AML-193 (cell line): ENCODE data around the gene SDC3.
"Not testable (repeated sequence)": the region's sequence is repeated elsewhere in the genome, so short reads cannot be mapped to it uniquely, and the experiment has no call there.

Experiments used
- DNase-seq, 2 experiments: peaks; one replicate each; lab custom pipeline; 2025; lab: John Stamatoyannopoulos, UW

Gene SDC3

GRCh38 chr1:30908696-30909364 is at the start of gene SDC3:
TSS of gene SDC3 (minus strand) at chr1:30908758. CDS start at chr1:30908586, 172 bp downstream.
- DNase-seq = no peak

DNA sequence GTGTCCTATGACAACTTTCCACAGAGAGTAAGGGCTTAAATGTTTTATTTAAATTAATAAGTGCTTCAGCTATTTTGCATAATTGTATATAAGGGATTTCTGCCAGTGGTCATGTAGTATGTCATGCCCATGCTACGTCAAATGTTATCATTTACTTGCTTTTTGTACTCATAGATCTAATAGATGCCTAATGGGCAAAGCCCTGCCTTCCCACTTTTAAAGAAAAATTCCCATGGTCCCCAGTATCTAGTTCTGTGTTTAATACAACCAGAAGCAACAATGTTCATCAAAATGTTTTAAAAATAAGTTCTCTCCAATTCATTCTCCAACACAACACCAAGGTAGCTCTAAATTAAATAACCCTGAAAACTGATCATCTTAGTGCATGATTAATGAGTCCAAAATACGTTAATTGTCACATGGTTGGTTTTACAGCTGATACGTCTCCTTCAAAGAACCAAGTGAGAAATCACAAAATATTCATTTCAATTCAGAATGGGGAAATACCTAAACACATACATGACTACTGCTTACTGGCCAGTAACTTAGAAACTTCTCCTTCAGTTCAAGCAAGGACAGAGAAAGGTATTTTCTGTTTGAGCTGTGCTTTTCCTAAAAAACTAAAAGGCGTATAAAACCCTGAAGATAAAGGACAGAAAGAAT is 49.1 kb upstream of the SDC3 start:
- DNase-seq = no peak

DNA sequence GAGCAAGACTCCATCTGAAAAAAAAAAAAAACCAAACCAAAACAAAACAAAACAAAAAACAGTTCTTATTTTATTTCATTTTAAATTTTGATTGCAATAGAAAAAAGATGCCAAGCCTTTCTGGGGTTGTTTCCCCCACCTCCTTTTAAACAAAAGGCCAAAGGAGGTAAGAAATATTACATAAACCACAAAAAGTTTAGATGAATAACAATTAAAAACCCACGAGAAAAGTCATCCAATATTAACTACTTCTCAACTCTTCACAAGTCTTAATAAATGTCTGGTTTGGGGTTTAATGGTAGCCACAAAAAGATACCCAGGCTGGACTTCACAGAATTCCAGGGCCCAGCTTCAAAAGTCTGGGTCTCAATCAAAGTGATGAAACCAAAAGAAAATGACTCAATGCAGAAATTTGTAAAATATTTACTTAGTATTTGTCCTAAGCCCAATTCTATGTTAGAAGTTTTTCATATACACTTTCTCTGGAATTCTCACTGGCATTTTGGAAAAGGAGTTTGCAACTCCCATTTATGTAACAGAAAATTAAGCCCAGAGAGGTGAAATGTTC is 47.0 kb upstream of the SDC3 start:
- no peak for DNase-seq

- DNase-seq = no peak
Observed at GRCh38 chr1:30953685-30954084, 45.1 kb upstream of the SDC3 start.

DNA sequence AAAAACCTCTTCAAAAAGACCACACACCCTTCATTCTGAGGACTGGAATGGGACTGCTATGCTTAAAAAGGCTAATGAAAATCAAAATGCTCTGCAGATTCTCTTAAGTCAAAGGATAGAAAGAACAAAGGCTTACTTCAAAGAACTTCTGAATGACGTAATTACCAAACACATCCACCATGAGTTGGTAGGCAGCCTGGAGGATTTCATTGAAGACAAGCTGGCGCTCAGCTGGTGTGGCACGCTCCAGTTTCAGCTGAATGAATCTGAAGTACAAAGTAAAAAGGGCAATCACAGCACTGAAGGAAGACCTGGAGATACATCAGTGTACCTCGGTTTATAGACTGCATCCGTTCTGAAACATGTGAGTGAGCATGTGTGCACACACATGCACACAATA is 43.5 kb upstream of the SDC3 start:
- no peak for DNase-seq

DNA sequence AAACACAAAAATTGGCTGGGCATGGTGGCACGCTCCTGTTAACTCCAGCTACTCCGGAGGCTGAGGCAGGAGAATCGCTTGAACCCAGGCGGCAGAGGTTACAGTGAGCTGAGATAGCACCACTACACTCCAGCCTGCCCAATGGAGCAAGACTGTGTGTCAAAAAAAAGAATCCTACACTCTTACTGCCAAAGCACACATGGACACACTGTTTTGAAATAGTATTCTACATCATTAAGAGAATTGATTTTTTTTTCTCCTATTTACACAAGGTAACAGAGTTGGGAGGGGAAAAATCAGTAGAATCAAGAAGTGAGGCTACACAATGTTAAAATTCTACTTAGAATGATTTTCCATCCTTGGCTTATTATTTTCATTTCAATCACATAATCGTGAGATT is 42.1 kb upstream of the SDC3 start:
- no peak for DNase-seq

DNA sequence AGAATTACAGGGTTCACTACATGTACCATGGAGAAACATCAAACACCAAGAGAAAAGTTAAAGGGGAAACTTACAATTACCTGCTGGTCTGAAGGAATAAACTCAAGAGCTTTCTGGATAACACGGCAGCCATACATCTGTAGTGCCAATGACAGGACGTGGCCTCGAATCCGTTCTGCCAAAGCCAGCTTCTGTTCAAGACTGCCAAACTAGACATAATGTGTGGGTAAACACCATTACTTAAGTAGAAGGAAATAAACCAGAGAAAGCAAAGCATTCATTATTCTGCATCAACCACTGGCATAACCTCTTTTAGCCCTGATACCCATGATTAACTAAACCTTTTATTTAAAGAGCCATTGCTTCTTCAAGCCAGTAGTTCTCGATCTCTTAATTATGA is 41.5 kb upstream of the SDC3 start:
- DNase-seq = no peak

DNA sequence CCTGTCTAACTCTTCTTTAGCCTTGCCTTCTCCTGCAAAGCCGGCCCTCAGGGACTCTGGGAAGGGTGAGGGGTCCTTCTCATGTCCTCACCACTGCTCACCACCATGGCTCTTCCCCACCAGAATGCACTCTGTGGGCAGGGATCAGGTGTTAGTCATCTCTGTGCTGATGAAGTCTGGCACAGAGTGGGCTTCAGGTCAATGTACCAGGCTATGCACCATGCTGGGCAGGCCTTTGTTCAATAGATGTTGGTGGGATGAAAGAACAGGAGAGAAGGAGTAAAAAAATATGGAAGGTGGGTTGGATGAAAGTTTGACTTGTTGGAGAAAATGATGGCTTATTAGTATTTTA is 40.9 kb upstream of the SDC3 start:
- not testable (repeated sequence) for DNase-seq

GRCh38 chr1:30948813-30949486 is 40.4 kb upstream of the SDC3 start:
- not testable (repeated sequence) for DNase-seq

DNA sequence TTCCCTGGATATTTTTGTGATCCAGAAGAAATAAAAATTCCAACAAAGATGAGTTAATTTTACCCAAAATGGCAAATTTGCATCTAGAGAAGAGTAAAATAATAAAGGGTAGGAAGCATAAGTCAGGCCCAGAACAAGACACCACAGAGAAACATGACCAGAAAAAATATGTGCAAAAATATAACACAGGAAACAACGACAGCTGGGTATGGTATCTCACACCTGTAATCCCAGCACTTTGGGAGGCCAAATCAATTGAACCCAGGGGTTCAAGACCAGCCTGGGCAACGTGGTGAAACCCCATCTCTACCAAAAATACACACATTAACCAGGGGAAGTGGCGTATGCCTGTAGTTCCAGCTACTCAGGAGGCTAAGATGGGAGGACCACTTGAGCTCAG is 39.7 kb upstream of the SDC3 start:
- no peak for DNase-seq

DNA sequence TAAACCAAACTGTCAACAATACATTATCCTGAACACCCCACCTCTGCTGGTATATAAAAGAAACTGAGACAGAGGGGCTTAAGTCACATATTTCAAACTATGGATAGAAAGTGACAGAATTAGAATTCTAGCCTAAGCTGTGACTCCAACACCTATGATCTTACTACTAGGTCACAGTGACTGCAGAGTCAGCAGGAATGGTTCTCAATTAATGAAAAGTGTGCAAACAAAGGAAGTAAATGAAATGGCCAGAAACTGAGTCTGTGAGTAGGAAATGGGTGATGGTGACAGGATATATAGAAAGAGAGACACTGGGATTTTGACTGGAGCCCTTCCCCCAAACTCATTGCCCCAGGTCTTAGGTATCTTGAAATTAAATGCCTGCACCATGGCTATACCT is 38.7 kb upstream of the SDC3 start:
- no peak for DNase-seq

DNA sequence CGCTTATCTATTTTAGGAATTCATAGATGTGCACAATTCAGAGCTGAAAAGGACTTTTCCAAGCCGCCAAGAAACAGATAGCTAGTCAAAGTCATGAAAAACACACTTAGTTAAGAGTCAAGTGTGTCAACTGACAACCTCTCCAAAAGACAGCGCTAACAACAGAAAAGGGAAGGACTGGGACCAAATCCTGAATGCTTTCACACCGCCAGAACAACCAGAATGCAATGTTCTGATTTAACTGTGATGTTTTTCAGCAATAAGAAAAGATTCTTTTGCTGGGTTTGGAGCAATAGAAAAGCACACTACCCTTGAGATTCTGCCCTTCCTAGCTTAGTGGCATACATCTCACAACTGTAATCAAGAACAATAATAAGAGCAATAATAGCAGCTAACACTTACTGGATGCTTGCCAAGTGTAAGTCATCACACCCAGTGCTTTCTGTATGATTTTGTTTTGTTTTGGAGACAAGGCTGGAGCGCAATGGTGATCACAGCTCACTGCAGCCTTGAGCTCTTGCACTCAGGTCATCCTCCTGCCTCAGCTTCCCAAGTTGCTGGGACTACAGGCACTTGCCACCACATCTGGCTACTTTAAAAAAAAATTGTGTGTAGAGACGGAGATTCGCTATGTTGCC is 33.9 kb upstream of the SDC3 start:
- no peak for DNase-seq

GRCh38 chr1:30940541-30940940 is 32.0 kb upstream of the SDC3 start:
- DNase-seq = no peak

- no peak for DNase-seq
Observed at GRCh38 chr1:30936541-30937171, 28.1 kb upstream of the SDC3 start.

- not testable (repeated sequence) for DNase-seq
Observed at GRCh38 chr1:30935758-30936157, 27.2 kb upstream of the SDC3 start.

DNA sequence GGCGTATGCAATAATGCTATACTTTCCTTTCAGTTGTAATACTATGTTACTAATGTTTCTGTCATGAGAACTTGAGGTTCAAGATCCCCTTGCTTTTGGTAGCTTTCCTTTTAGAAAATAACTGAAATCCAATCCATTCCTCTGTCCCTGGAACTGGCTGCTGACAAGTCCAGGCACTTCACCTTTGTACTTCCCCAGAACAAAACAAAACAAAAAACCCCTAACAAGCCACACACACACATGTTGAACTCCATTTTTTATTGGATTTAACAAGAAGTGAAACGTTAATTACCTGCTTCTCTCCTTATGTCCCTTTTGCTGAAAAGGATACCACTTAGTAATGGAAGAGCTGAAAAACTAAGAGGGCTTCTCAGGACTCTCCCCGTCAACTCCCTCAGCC is 26.1 kb upstream of the SDC3 start:
- no peak for DNase-seq

GRCh38 chr1:30933874-30934252 is 25.3 kb upstream of the SDC3 start:
- no peak for DNase-seq

- DNase-seq = no peak
Observed at GRCh38 chr1:30930631-30931173, 22.1 kb upstream of the SDC3 start.

GRCh38 chr1:30929944-30930525 is 21.5 kb upstream of the SDC3 start:
- DNase-seq = no peak

DNA sequence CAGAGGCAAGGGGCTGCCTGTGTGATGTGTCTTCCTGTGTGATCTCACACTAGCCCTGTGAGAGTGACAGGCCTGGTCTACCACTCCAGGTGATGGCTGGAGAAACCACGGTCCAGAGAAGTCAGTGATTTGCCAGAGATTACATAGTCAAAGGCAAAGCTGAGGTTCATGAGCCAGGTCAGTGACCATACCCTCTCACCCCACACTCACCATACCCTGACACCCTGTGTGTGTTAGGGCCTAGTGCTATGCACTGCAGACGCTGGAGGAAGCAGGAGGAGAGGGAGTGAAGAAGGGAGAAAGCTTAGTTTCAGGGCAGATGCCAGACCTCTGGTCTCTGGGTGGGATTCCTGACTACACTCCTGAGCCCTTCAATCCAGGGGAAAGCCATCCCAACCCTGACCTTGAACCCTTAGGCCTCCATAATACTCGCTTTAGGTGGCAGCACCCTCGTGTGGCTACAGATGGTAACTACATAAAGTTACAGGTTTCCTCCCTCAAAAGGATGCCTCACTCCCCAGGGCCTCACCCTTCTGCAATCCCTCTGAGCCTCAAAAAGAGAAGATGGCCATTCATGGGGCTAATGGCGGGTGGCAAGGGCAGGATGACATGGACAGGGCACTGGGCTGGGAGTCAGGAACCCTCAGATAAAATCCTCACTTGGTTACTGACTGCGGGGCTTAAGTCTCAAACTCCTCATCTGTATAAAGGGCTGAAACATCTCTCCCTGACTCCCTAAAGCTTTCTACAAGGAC is 20.8 kb upstream of the SDC3 start:
- peak; percentile 44 to 50 for DNase-seq

DNA sequence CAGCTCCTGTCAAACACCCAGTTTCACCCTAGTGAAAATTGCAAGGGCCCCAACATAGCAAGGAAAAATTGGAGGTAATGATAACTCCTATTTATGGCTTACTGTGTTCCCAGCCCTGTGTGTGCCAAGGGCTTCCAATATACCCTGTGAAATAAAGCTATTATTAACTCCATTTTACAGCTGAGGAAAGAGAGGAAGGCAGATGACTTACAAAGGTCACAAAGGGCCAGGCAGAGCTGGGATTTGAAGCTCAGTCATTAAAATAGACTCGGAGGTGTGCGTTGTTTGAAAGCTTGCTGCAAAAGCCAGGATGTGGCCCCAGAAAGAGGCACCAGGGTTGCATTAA is 20.2 kb upstream of the SDC3 start:
- DNase-seq = no peak
